HCT116 (cell line): ENCODE data around the gene APOBEC3C.
A peak's percentile ranks its signal among the peaks of the same experiment; 100 is the strongest.
"Not testable (repeated sequence)": the region's sequence is repeated elsewhere in the genome, so short reads cannot be mapped to it uniquely, and the experiment has no call there.

Source experiments
- EZH2phosphoT487 ChIP-seq: fragments of 200-600 bp; IDR thresholded peaks from 2 replicates; pipeline ENCODE4 v1.6.1; 2018; ENCODE audit warnings: antibody characterized with exemption, borderline replicate concordance
- POLR2A ChIP-seq: IDR thresholded peaks from 2 replicates; pipeline ENCODE4 v1.7.0; 2011; ENCODE audit warnings: borderline replicate concordance; ENCODE audit not compliant: insufficient read depth, insufficient read length; ENCODE audit errors: extremely low read depth
- RAD21 ChIP-seq: IDR thresholded peaks from 2 replicates; pipeline ENCODE4 v1.6.1; 2012; ENCODE audit warnings: low read depth, mild to moderate bottlenecking
- TF ChIP-seq, protein P1 (sequence below): IDR thresholded peaks from 2 replicates; pipeline ENCODE4 v1.6.1; 2012
- TF ChIP-seq, protein P2 (sequence below): IDR thresholded peaks from 2 replicates; pipeline ENCODE4 v1.6.1; 2012
- TF ChIP-seq, protein P3 (sequence below), 3 experiments: fragments of 200-600 bp in 1 of 3; sonication (generic) in 1 of 3; IDR thresholded peaks in 2 of 3; conservative IDR thresholded peaks in 1 of 3; 2 replicates each; pipeline ENCODE4 v1.5.1; 2012 to 2017; ENCODE audit warnings: low read depth in 2 of 3, low read length in 2 of 3, antibody characterized with exemption in 1 of 3, borderline replicate concordance in 1 of 3, control low read depth in 1 of 3, mild to moderate bottlenecking in 1 of 3, mixed read lengths in 1 of 3, mixed run types in 1 of 3, moderate library complexity in 1 of 3; ENCODE audit not compliant: insufficient read depth in 1 of 3
- TF ChIP-seq, protein P4 (sequence below): IDR thresholded peaks from 2 replicates; pipeline ENCODE4 v1.6.1; 2012; ENCODE audit warnings: low read depth

DNA sequence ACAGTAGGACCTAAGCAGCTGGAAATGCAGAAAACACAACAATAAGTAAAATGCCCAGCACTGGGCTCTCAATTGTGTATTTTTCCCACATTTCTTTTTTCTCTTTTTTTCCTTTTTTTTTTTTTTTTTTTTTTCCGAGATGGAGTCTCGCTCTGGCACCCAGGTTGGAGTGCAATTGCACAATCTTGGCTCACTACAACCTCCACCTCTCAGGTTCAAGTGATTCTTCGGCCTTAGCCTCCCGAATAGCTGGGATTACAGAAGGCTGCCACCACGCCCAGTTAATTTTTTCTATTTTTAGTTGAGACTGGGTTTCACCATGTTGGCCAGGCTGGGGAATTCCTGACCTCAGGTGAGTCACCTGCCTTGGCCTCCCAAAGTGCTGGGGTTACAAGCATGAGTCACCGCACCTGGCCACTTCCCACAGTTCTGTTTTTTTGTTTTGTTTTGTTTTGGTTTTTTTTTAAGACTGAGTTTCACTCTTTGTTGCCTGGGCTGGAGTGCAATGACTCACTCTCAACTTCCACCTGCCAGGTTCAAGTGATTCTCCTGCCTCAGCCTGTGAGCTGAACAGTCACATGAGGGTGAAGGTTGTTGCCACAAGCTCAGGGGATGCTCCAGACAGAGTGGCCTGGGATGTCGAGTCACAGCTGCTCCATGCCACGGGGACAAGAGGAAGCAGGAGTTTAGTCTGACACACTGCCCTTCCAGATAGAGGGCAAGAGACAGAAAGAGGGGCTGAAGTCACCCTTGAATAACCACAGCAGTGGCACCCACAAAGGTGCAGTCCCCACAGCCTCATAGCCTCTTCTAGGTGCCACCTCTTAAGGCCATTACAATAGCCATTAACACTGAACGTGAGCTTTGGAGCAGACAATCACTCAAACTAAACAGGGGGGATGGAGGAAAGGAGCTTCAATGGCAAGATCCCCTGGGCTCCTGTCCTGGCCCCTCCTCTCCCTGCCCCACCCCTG, 29.0 kb upstream of the APOBEC3C start:
- TF ChIP-seq, protein P1, sequence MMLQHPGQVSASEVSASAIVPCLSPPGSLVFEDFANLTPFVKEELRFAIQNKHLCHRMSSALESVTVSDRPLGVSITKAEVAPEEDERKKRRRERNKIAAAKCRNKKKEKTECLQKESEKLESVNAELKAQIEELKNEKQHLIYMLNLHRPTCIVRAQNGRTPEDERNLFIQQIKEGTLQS: not testable (repeated sequence)
- not testable (repeated sequence) for TF ChIP-seq POLR2A, EZH2phosphoT487, RAD21
- TF ChIP-seq, protein P2, sequence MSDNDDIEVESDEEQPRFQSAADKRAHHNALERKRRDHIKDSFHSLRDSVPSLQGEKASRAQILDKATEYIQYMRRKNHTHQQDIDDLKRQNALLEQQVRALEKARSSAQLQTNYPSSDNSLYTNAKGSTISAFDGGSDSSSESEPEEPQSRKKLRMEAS: peak; percentile 46; the same call in 1 of the 2 replicates
- TF ChIP-seq, protein P3, sequence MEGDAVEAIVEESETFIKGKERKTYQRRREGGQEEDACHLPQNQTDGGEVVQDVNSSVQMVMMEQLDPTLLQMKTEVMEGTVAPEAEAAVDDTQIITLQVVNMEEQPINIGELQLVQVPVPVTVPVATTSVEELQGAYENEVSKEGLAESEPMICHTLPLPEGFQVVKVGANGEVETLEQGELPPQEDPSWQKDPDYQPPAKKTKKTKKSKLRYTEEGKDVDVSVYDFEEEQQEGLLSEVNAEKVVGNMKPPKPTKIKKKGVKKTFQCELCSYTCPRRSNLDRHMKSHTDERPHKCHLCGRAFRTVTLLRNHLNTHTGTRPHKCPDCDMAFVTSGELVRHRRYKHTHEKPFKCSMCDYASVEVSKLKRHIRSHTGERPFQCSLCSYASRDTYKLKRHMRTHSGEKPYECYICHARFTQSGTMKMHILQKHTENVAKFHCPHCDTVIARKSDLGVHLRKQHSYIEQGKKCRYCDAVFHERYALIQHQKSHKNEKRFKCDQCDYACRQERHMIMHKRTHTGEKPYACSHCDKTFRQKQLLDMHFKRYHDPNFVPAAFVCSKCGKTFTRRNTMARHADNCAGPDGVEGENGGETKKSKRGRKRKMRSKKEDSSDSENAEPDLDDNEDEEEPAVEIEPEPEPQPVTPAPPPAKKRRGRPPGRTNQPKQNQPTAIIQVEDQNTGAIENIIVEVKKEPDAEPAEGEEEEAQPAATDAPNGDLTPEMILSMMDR (IDR thresholded peaks at IDR 0.05 in 2 of 3, conservative IDR thresholded peaks at IDR 0.05 in 1 of 3; ENCODE audit: borderline replicate concordance in 1 of 3, insufficient read depth in 1 of 3, low read depth in 2 of 3, low read length in 2 of 3): not testable (repeated sequence)
- TF ChIP-seq, protein P4, sequence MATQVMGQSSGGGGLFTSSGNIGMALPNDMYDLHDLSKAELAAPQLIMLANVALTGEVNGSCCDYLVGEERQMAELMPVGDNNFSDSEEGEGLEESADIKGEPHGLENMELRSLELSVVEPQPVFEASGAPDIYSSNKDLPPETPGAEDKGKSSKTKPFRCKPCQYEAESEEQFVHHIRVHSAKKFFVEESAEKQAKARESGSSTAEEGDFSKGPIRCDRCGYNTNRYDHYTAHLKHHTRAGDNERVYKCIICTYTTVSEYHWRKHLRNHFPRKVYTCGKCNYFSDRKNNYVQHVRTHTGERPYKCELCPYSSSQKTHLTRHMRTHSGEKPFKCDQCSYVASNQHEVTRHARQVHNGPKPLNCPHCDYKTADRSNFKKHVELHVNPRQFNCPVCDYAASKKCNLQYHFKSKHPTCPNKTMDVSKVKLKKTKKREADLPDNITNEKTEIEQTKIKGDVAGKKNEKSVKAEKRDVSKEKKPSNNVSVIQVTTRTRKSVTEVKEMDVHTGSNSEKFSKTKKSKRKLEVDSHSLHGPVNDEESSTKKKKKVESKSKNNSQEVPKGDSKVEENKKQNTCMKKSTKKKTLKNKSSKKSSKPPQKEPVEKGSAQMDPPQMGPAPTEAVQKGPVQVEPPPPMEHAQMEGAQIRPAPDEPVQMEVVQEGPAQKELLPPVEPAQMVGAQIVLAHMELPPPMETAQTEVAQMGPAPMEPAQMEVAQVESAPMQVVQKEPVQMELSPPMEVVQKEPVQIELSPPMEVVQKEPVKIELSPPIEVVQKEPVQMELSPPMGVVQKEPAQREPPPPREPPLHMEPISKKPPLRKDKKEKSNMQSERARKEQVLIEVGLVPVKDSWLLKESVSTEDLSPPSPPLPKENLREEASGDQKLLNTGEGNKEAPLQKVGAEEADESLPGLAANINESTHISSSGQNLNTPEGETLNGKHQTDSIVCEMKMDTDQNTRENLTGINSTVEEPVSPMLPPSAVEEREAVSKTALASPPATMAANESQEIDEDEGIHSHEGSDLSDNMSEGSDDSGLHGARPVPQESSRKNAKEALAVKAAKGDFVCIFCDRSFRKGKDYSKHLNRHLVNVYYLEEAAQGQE: not testable (repeated sequence)
